ENCODE results near the gene SYT9.

GRCh38 chr11:7253800-7254199 is 2.1 kb downstream of the SYT9 start:
- TF ChIP-seq CTCF (IDR thresholded peaks at IDR 0.05; ENCODE audit: low read depth, low read length, poor library complexity, severe bottlenecking) (no peak), EZH2phosphoT487 (IDR thresholded peaks at IDR 0.05; ENCODE audit: borderline replicate concordance, low read length) (no peak)
